GM12864 (cell line): ENCODE results near the gene PMS2.

ENCODE experiments used
- DNase-seq: peaks from one replicate; pipeline ENCODE4 v3.0.0-alpha.2; 2011; ENCODE audit warnings: low read depth
- H3K4me3 ChIP-seq: 2 replicates; pipeline ENCODE4 v1.5.1; 2011; ENCODE audit warnings: mild to moderate bottlenecking, low read depth, low read length, control low read depth
- CTCF ChIP-seq: IDR thresholded peaks from 2 replicates; pipeline ENCODE4 v1.5.1; 2011; ENCODE audit warnings: low read depth, mild to moderate bottlenecking, moderate library complexity, low read length, control low read depth, inconsistent platforms; ENCODE audit errors: missing control alignments

The PMS2 gene

GRCh38 chr7:6035165-6035564, 26.3 kb upstream of the PMS2 start:
- no peak for TF ChIP-seq CTCF
- DNase-seq: no peak
- no peak overlapping the region for H3K4me3 ChIP-seq

- DNase-seq: no peak
- no peak for TF ChIP-seq CTCF
- H3K4me3 ChIP-seq: no peak overlapping the region
These were observed 23.8 kb upstream of the PMS2 start for GRCh38 chr7:6032641-6033040.

GRCh38 chr7:6032167-6032566, 23.3 kb upstream of the PMS2 start:
- no peak for DNase-seq
- TF ChIP-seq CTCF: no peak
- no peak overlapping the region for H3K4me3 ChIP-seq

- no peak overlapping the region for H3K4me3 ChIP-seq
These were observed 22.7 kb upstream of the PMS2 start for GRCh38 chr7:6031567-6031966.

GRCh38 chr7:6030988-6031387, 22.1 kb upstream of the PMS2 start, which contains the start of gene ANKRD61:
Gene ANKRD61, plus strand, starts transcription at chr7:6031376. Its CDS starts 0 bp downstream, at chr7:6031376.
- DNase-seq: no peak
- TF ChIP-seq CTCF: no peak
- no peak within 1 kb of the TSS for H3K4me3 ChIP-seq

More at GRCh38 chr7:6031567-6031966, 22.7 kb upstream of the PMS2 start:
- no peak for DNase-seq
- no peak for TF ChIP-seq CTCF

GRCh38 chr7:6028563-6028962, 19.7 kb upstream of the PMS2 start:
- TF ChIP-seq CTCF: no peak

GRCh38 chr7:6027806-6028365, 19.0 kb upstream of the PMS2 start:
- DNase-seq: no peak
- TF ChIP-seq CTCF: no peak
- no peak overlapping the region for H3K4me3 ChIP-seq

More at GRCh38 chr7:6028563-6028962, 19.7 kb upstream of the PMS2 start:
- no peak overlapping the region for H3K4me3 ChIP-seq
- no peak for DNase-seq
